Nephron (organoid): ENCODE results near the gene CFAP68.

Source experiments
- H3K27ac Mint-ChIP-seq, 3 experiments: 2 replicates each; pipeline ENCODE4 v1.8.0; 2020; ENCODE audit warnings: mixed read lengths in 3 of 3, mild to moderate bottlenecking in 2 of 3, moderate library complexity in 1 of 3
- H3K27me3 Mint-ChIP-seq: 2 replicates; pipeline ENCODE4 v1.8.0; 2021; ENCODE audit warnings: low read depth, mild to moderate bottlenecking, moderate library complexity, mixed read lengths
- H3K36me3 Mint-ChIP-seq: 2 replicates; pipeline ENCODE4 v1.8.0; 2020; ENCODE audit warnings: low read depth, mixed read lengths
- H3K4me1 Mint-ChIP-seq: 2 replicates; pipeline ENCODE4 v1.8.0; 2020; ENCODE audit warnings: mixed read lengths
- H3K4me3 Mint-ChIP-seq, 3 experiments: 2 replicates each; pipeline ENCODE4 v1.8.0; 2020; ENCODE audit warnings: mild to moderate bottlenecking in 3 of 3, mixed read lengths in 3 of 3, moderate library complexity in 2 of 3
- H3K9me3 Mint-ChIP-seq: 2 replicates; pipeline ENCODE4 v1.8.0; 2020; ENCODE audit warnings: mixed read lengths
- CTCF ChIP-seq, 3 experiments: fragments of 200-600 bp; sonication (generic); IDR thresholded peaks; one replicate each; pipeline ENCODE4 v1.5.0; 2021; ENCODE audit warnings: antibody characterized with exemption in 3 of 3; ENCODE audit not compliant: unreplicated experiment in 3 of 3

CFAP68 gene

GRCh38 chr11:111886844-111887243 is 7.5 kb downstream of the CFAP68 start:
- Mint-ChIP-seq H3K27ac (no peak overlapping the region), H3K4me1 (no peaks in the 10 kb centered on the region), H3K27me3 (no peaks in the 10 kb centered on the region), H3K36me3 (no peaks in the 10 kb centered on the region), H3K4me3 (no peak overlapping the region), H3K9me3 (no peaks in the 10 kb centered on the region)
- TF ChIP-seq CTCF (IDR thresholded peaks at IDR 0.05; ENCODE audit: unreplicated experiment in 3 of 3) = no peak

- peaks cover 10% of the 10 kb centered on the region for H3K4me1 Mint-ChIP-seq
- H3K4me3 Mint-ChIP-seq = no peak overlapping the region
- H3K9me3 Mint-ChIP-seq = no peaks in the 10 kb centered on the region
- H3K27ac Mint-ChIP-seq = no peak overlapping the region
- no peaks in the 10 kb centered on the region for H3K27me3 Mint-ChIP-seq
- H3K36me3 Mint-ChIP-seq = peaks cover 6% of the 10 kb centered on the region
- no peak for TF ChIP-seq CTCF (IDR thresholded peaks at IDR 0.05; ENCODE audit: unreplicated experiment in 3 of 3)
These were observed 26.1 kb downstream of the CFAP68 start for GRCh38 chr11:111905411-111905810.

GRCh38 chr11:111906680-111907079 is 27.3 kb downstream of the CFAP68 start:
- Mint-ChIP-seq H3K4me1 (peaks cover 22% of the 10 kb centered on the region), H3K9me3 (no peaks in the 10 kb centered on the region), H3K27me3 (no peaks in the 10 kb centered on the region), H3K36me3 (peaks cover 6% of the 10 kb centered on the region), H3K27ac (no peak overlapping the region), H3K4me3 (no peak overlapping the region)
- TF ChIP-seq CTCF (IDR thresholded peaks at IDR 0.05; ENCODE audit: unreplicated experiment in 3 of 3) = no peak

GRCh38 chr11:111908639-111909305 is 29.4 kb downstream of the CFAP68 start:
- Mint-ChIP-seq H3K9me3 (no peaks in the 10 kb centered on the region), H3K36me3 (peaks cover 6% of the 10 kb centered on the region), H3K4me1 (peaks cover 30% of the 10 kb centered on the region), H3K4me3 (peak overlapping the region in 1 of 3 experiments; percentile 39), H3K27me3 (no peaks in the 10 kb centered on the region), H3K27ac (no peak overlapping the region)
- TF ChIP-seq CTCF (IDR thresholded peaks at IDR 0.05; ENCODE audit: unreplicated experiment in 3 of 3) = no peak

- Mint-ChIP-seq H3K9me3 (no peaks in the 10 kb centered on the region), H3K4me3 (peak overlapping the region in 1 of 3 experiments; percentile 86), H3K27ac (peak overlapping the region in 1 of 3 experiments; percentile 96), H3K36me3 (peaks cover 6% of the 10 kb centered on the region), H3K4me1 (peaks cover 36% of the 10 kb centered on the region), H3K27me3 (no peaks in the 10 kb centered on the region)
- no peak for TF ChIP-seq CTCF (IDR thresholded peaks at IDR 0.05; ENCODE audit: unreplicated experiment in 3 of 3)
These were observed 30.0 kb downstream of the CFAP68 start for GRCh38 chr11:111909378-111909777.
